SK-N-SH treated with all-trans-retinoic acid at 6 μM for 48 hours (cell line): ENCODE results near the gene LRRK1.

Source experiments
- BACH2 ChIP-seq: fragments of 250-450 bp; sonication (Bioruptor Pico); IDR thresholded peaks from 2 replicates; pipeline ENCODE4 v1.9.0; 2021; ENCODE audit warnings: mild to moderate bottlenecking, borderline replicate concordance
- CSDC2 ChIP-seq: fragments of 250-450 bp; sonication (Bioruptor Pico); IDR thresholded peaks from 2 replicates; pipeline ENCODE4 v1.5.0; 2020; ENCODE audit warnings: mild to moderate bottlenecking, moderate library complexity
- CSRNP3 ChIP-seq: fragments of 250-450 bp; sonication (Bioruptor Pico); IDR thresholded peaks from 2 replicates; pipeline ENCODE4 v1.5.1; 2021; ENCODE audit warnings: mild to moderate bottlenecking, moderate library complexity
- PATZ1 ChIP-seq: fragments of 250-450 bp; sonication (Bioruptor Pico); IDR thresholded peaks from 2 replicates; pipeline ENCODE4 v1.8.0; 2020; ENCODE audit warnings: mild to moderate bottlenecking, moderate library complexity, borderline replicate concordance
- SNAI2 ChIP-seq: fragments of 250-450 bp; sonication (Bioruptor Pico); IDR thresholded peaks from 2 replicates; pipeline ENCODE4 v1.5.0; 2020; ENCODE audit warnings: mild to moderate bottlenecking, moderate library complexity
- TSHZ2 ChIP-seq: fragments of 250-450 bp; sonication (Bioruptor Pico); IDR thresholded peaks from 2 replicates; pipeline ENCODE4 v1.5.0; 2020; ENCODE audit warnings: mild to moderate bottlenecking, moderate library complexity
- ZNF70 ChIP-seq: fragments of 450-650 bp; formaldehyde crosslinking; IDR thresholded peaks from 2 replicates; pipeline ENCODE4 v1.5.0; 2020; ENCODE audit warnings: mild to moderate bottlenecking, moderate library complexity

GRCh38 chr15:100930306-100930848, 11.2 kb downstream of the LRRK1 start:
- TF ChIP-seq BACH2 (CRISPR knock-in tag), result no peak
- TF ChIP-seq TSHZ2, result no peak
- TF ChIP-seq CSRNP3, result no peak
- no peak for TF ChIP-seq PATZ1
- no peak for TF ChIP-seq CSDC2 (CRISPR knock-in tag)
- no peak for TF ChIP-seq SNAI2
- no peak for TF ChIP-seq ZNF70 (CRISPR knock-in tag)
